Inflammatory macrophage treated with lipopolysaccharide for 1 hour (primary cell): Measurements from ENCODE around the gene GRIK3.
A peak's percentile ranks its signal among the peaks of the same experiment; 100 is the strongest.

Experiments used
- DNase-seq, 2 donors: peaks; one replicate each; pipeline ENCODE4 v3.0.0-alpha.2; 2020 to 2022

The GRIK3 gene

DNA sequence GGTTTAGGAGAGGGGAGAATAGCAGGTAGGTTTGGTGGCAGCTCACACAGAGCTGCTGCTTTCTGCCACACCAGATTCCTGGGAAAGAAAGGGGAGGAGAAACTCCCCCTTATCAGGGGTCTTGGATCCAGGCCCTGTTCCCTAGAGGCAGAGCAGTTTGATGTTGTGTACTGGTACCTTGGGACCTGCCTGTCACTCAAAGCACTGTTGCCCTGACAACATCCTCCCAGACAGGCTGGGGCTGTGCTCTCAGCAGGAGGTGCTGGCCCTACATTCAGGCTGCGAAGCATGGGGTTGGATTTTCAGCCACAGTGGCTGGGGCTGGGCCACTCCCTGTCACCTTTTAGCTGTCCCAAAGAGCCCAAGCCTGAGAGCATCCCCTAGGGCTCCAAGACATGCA lies 188.0 kb downstream of the GRIK3 start:
- no peak for DNase-seq

DNA sequence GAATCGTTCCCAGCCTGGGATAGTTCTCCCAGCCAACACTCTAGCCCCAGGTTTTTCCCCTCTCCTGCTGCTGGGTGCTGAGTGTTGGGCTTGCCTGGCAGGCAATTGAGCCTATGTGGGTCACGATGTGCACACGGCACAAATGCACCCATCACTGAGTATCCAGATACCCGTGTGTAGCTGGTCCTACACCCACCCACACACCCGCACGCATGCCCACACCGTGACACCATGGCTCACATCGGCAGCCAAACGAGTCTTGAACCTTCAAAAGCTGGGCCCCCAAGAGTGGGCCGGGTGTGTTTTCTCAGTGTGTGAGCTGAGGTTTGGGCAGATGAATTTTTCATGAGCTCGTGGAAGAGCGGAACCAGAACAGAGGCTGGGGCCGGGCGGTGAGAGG lies 188.5 kb downstream of the GRIK3 start:
- DNase-seq = no peak

DNA sequence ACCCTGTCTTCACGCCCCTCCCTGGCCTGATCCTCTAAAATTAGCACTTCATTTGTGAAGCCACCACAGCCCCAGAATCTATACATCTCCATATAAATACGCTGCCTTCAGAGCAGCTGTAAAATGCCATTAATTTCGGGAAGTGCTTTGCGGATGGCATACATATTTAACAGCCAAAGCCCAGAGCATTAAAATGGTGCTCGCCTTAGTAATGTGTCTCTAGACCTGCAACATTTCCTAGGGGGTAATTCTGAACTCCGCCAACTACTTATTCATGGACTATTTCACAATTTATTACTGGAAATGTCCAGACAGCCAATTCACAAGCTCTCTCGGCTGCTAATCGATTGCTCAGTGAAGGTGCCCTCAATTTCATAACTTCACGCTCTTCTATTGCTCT lies 189.4 kb downstream of the GRIK3 start:
- no peak for DNase-seq

DNA sequence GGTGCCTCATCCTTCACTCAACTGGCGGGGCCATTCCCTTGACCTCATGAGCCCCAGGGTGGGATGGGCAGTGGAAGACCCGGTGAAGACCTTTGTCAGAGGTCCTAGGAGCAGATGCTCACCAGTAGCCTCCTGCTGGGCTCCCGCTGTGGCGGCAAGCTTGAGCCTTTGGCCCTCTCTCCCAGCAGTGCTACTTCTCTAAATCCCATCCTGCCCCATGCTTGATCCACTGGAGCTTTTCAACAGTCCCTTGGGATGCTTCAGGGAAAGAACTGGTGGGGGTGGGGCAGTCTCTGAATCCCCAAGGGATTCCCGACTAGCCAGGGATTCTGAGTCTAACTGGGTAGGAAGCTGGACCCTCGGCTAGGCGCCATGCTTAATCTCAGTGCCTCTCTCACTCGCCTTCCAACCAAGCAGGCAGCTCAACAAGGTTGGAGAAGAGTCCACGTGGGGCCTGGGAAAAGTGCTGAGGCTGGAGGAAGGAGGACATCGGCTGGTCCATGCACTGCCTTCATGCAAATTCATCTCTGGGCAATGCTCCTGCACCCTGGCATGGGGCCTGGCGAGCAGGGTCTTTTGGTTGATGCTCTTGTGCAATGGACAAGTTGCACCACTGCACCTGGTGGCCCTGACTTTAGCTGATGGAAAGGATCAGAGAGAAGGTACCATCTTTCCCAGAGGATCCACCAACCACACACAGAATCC lies 190.3 kb downstream of the GRIK3 start:
- no peak for DNase-seq

DNA sequence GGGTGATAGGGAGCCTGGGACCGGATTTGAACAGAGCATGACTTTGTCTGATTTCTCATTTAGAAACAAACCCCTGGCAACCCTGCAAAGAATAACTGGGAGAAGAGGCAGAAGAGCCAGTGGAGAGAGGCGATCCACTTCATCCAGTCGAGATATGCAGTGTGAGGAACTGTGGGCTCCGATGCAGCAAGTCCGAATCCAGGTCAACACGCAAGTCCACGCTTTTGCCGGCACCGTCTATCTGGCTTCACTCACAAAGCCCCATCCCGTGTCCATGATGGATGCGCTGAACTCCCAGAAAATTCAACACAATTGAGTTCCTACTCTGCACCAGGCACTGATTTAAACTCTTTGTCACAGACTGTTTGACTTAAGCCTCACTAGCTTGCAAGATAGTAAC lies 191.3 kb downstream of the GRIK3 start:
- DNase-seq = no peak

DNA sequence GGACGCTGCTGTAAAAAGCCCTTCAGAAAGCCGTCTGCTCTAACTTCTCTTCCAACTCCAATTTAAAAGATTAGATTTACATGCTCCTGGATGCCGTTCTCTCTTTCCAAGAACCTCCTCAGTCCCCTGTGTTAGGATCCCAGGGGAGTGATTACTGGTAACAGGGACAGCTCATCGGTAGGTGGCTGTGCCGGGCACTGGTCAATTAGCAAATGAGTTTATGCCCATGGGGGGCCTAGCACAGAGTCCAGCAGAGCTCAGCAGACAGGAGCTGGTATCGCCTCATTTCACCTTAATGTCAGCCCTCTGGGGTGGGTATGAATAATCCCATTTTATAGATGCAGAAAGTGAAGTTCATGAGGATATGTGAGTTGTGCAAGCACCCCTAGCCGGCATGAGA lies 191.9 kb downstream of the GRIK3 start:
- no peak for DNase-seq

DNA sequence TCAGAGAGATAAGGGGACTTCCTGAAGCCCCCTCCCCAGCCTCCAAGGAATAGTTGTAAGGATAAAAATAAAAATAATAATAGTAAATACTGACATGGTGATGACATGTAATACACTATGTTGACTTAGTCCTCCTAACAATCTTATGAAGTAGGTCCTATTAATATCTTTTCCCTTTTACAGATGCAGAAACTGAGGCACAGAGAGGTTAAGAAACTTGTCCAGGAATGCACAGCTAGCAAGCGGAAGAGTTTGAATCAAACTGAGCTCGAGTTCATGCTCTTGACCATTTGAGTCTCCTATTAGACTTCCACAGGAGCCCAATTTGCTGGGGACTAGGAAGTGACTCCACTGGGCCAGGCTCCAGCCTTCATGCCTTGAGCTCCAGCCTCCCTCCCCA lies 194.8 kb downstream of the GRIK3 start:
- no peak for DNase-seq

DNA sequence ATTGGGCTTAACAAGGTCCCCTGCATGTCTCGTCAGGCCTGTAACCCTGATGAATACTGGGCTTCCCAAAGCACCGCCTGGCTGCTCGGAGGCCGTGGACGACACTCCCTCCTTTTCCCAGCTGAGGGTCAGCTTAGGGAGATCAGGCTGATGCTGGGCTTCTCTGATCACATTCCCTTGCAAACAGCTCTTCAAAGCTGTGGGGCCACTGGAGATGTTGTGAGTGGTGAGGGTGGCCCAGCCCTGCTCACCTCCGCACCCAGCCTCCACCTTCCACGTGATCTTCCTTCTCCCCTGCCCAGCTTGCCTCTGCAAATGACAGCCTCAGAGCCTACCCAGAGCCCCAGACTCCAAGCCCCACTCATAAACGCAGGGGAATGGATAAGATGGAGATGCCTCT lies 195.4 kb downstream of the GRIK3 start:
- no peak for DNase-seq

DNA sequence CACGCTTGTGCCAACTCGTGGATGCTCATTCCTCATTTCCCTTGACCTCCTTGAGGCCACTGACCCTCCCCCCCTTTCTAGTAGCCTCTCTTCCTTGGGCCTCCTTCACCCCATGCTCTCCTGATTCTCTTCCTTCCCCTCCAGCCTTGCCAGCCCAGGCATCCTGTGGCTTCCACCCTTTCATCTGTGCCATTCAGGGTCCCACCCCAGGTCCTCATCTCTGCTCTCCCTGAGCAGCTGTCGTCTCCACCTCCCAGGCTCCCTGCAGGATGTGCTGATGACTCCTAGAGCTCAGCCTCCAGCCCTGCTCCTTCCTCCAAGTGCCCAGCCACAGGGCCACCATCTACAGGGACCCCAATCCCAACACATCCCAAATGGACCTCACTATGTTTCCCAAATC lies 197.4 kb downstream of the GRIK3 start:
- no peak for DNase-seq

DNA sequence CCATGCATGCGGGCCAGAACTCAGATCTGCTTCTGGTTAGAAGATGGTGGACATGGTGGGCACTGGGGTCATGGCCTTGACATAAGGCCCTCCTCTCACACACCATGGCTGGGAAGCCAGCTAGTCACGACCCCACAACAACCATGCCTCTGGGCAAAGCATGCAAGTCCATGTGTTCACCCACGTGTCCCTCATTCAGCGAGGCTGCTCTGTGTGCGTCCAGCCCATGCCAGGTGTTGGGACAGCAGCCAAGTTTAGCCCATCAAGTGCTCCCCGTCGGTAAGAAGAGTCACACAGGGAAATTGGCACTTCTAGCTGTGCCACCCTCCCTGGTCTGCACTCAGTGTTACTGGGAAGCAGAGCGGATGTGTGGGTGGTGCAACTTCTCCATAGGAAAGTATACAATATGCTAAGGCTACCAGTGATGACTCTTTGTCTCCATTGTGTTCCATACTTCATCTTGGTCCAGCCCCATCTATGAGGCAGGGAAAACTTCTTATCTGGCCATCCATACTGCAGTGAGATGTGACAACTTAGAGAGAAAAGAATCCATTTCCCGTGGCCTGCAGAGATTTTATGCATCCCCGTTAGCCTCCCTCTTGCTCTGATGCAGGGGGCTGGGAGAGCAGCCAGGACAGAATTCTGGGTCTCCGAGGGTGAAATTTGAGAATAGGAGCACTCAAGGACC lies 198.0 kb downstream of the GRIK3 start:
- peak; percentile 6 to 9 for DNase-seq

DNA sequence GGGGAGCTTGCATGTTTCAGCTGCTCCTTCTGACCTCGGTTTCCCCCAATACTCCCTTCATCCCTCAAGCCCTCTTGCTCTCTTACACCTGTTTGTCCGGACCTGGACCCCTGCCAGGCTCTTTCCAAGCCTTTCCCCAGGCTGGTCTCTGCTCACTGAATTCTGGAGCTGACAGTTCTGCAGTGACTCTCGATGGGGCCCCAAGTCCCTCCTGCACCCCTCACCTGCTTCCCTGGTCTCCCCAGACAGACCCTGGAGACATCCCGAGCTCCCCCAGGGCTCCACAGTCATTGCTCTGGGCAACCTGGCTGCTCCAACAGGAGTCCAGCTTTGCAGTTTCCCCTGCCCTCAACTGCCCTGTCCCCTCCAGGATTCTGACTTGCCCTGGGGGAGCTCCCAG lies 198.6 kb downstream of the GRIK3 start:
- DNase-seq = no peak

DNA sequence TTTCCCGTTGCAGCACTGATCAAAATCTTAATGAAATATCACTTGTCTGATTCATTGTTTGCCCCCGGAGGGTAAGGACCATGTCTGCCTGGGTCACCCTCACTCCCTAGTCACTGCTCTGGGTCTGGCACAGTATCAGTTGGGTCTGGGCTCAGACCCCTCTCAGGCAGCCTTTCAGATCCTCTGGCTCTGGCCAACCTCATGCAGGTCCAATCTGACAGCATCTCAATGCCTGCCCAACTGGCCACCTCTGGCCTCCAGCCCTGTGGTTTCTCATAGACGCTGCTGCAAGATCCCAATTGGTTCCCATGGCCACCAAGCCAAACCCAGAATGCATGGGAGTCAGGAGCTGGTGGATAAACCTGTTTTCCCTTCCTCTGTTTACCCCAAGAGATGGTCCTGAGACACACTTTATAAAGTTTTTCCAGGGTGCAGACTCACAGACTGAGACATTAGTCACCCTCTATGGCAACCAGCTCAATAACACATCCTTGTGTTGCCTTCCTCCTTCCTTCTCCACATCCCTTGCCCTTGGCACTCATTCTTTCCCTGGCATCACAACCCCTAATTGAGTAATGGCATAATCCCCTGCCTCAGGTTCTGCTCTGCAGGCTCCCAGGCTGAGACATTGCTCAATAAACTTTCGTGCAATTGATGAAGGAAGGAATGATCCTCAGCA lies 199.2 kb downstream of the GRIK3 start:
- no peak for DNase-seq

DNA sequence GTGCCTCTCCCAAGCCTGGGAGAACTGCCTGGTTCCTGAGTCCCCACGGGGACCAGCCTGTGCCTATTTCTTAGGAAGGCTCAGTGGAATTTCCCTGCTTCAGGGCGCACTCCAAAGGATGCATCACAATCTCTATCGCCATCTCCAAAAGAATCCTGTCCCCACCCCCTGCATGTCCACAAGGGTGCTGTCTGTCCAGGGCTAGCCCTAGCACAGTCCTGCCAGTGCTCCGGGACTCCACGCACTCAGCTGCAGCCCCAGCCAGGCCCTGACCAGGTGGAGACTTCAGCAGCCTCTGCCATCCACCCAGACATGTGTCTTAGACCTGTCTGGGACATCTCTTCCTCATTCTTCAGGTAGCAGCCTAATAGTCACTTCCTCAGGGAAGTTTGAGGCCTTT lies 199.7 kb downstream of the GRIK3 start:
- no peak for DNase-seq

DNA sequence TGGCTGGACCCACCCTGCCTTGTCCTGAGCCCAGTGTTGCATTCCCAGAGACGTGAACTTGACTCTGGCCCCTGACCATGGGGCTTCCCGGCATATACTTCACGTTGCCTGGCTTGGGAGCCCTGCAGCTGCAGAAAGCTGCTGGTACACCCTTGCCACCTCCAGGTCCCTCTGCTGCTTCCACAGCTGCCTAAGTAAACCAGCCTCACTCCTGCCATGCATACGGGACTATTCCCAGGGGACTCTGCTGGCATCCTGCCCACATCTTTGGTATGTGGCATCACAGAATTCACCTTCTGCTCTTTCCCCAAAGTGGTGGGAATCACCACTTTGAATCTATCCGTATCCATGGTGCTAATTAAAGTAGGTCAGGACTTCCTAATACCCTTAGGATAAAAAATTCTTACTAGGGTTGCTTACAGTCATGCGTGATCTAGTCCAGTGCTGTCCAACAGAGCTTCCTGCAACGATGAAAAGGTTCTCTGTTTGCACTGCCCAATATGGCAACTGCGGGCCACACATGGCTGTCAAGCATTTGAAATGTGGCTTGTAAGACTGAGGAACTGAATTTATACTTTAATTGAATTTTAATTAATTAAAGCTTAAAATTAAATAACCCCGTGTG lies 203.0 kb downstream of the GRIK3 start:
- no peak for DNase-seq

DNA sequence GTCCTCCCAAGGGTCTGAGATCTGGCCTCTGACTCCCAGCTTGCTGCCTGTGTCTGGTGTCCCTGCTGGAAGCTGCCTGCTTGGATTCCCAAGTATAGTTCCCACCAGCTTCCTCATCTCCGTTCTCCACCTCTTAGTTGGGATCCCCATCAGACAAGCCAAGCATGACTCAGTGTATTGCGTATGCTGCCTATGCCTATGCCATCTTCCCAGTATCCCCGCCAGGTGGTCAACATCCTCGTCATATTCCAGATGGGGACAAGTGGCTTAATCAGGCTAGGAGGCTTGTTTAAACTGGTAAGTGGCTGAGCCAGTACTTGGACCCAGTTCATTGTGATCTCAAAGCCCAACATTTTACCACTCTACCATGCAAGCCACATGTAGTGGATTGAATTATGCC lies 204.4 kb downstream of the GRIK3 start:
- DNase-seq = no peak

DNA sequence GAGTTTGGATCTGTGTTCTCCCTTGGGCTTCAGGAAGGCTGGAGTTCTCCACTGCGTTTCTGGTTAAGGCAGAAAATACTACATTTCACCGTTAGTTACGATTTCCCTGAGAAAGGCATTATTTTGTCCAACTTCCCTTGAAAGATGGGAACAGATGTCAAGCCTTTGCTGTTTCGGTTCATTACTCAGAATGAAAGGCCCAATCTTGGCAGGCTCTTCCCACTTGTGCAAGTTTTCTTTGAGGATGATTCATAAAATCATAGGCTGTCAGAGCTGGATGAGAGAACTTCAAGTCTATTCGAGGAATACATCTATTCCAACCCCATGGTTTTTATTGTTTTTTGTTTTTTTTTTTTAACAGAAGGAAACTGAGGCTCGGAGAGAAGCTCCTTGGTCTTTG lies 205.2 kb downstream of the GRIK3 start:
- no peak for DNase-seq

DNA sequence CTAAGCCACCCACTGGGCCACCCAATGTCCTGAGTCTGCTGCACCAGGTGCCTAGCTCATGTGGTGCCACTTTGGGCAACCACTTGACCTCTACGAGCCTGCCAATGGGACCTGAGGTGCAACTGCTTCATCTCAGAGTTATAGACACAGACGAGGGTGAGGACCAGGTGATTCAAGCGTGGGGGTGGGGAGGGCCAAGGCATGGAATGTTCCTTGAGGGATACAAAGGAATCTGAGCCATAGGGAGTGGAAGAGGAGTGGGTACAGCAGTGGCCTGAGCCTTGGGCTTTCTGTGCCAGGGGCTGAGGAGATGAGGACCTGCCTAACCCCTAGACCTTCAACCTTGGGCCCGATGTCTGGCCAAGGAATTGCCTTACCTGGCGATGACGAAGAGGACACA lies 209.1 kb downstream of the GRIK3 start:
- no peak for DNase-seq

DNA sequence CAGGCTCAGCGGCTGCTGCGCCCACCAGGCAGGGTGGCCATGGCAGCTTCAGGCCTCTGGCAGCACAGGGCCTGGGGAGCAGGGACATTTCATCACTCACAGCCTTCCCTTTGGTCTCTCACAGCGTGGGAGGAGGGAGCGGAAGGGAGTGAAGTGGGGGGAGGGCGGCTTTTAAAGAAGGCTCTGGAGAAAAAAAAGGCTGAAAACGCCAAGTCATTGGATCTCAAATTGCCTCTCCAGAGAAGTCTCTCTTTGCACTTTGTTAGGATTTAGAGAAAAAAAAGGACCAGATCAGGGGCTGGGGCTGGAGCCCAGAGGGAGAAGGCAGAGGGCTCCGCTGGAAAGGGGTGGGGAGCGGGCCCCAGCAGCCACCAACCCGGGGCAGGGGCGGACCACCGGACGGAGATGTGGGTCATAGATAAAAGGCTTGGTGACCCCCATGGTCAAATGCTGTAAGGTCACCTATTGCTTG lies 209.9 kb downstream of the GRIK3 start:
- DNase-seq = peak; percentile 25 to 33

DNA sequence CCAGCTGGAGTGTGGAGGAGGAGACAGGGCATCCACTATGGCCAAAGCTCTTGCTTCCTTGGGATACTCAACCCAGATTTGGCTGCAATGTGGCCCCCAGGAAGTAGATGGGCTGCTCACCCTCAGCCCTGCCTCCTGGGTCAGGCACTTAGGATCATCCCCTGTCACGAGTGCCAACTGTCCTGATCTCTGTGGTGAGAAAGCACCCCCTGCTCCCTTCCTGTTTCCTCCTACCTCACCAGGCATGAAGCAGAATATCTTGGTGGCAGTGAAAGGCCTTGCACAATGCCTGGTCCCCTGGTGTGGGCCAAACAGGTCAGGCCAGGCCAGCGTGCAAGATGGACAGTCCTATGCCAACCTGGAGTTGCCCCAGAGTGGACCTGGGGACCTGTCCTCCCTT lies 211.7 kb downstream of the GRIK3 start:
- DNase-seq = no peak

DNA sequence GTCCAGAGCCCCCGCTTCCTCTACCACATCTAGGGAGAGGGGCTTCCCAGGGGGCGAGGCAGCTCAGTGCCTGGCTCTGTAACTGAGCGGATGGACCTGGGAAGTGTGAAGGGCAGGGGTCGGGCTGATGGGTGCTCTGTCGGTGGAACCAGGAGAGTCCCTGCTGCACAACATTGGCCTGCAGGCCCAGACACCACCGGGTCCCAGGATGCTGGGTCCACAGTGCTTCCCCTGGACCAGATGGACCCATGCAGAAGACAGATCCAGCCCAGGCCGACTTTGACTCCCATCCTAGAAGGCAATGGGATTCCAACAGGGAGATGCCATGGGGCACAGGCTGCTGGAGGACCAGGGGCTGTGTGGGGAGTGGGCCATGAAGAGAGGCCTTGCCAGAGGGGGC lies 212.9 kb downstream of the GRIK3 start:
- no peak for DNase-seq

DNA sequence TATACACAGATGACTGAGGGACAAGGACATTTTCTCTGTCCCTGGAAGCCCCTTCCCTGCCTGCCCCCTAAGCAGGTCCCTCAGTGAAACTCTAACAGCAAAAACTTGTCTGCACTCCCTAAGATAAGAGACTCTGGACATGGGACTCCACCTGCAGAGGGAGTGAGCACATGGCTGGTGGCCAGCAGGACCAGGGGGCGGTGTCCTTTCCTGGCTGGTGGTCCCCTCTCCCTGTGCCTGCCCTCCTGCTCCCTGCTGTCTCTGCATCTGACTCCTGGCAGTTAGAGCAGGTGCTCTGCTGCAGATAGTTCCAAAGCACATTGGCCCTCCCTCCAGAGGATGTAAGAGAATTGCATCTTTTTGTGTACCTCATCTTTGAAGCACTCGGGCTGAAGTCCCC lies 215.5 kb downstream of the GRIK3 start:
- DNase-seq = no peak

DNA sequence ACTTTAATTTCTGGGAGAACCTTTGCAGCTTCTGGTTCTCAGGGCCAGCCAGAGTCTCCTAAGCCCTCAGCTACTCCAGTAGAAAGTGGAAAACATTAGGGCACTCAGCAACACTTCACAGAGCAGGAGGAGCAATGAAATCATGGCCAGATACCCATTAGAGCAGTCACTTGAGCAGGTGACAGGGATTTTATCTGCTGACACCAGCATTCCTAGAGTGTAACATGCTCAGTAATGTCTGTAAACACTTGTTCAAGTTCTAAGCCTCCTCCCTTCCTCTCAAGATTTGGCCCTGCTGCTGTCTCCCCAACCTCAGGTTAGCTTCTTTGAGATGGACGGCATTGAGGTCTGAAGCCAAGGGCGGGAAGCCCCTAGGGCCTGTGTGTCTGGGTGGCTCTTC lies 218.0 kb downstream of the GRIK3 start:
- DNase-seq = no peak

DNA sequence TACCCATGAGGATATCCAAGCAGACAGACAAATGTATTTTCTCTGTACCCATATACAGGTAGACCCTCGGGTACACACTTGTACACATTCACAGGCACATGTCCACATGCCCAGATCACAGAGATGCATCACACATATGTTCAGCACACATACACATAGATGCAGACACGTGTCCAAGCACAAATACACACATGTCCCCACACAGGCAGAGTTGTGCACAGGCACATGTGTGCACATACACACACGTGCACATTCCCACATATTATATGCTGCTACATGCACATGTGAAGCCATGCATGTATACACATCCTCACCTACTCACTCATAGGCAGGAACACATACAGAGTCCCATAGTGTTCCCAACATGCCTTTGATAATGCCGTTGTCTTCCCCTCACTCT lies 219.5 kb downstream of the GRIK3 start:
- DNase-seq = no peak

DNA sequence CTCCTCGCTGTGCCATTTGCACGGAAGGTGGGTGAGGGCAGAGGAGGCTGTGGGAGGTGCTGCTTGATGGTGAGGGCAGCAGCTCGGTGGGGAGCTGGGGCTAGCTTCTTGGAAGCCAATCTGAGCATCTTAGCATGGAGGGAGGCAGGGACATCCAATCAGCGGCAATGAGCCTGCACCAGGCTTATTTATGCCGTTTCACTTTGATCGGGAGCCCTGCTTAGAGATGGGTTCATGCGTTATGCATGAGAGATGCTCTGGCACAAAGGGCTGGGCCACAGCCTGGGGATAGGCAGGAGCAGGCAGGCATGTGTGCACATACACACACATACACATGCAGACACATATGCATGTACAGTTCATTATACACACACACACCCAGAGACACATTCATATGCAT lies 220.2 kb downstream of the GRIK3 start:
- no peak for DNase-seq
